ENCODE data around the gene NBAS.

The NBAS gene

DNA sequence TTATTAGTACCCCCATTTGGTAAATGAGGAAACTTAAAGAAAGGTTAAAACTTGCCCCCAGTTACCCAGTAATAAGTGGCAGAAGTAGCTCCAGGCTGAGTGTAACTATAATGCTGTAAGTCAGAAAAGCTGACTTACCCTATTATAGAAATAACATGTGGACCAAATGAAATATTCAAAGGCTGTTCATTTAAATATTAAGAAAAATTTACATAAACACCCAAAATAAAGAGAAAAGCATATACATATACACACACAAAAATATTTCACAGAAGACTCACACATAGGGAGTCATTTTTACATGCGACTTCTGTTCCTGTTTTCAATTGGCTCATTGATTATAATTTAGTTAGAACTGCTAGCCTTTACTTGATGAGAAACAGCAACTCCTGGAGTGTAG lies 189.1 kb downstream of the NBAS start:
- no peak overlapping the region for H3K27ac Mint-ChIP-seq
- H3K4me1 Mint-ChIP-seq, result no peaks in the 10 kb centered on the region
- TF ChIP-seq, protein P1, sequence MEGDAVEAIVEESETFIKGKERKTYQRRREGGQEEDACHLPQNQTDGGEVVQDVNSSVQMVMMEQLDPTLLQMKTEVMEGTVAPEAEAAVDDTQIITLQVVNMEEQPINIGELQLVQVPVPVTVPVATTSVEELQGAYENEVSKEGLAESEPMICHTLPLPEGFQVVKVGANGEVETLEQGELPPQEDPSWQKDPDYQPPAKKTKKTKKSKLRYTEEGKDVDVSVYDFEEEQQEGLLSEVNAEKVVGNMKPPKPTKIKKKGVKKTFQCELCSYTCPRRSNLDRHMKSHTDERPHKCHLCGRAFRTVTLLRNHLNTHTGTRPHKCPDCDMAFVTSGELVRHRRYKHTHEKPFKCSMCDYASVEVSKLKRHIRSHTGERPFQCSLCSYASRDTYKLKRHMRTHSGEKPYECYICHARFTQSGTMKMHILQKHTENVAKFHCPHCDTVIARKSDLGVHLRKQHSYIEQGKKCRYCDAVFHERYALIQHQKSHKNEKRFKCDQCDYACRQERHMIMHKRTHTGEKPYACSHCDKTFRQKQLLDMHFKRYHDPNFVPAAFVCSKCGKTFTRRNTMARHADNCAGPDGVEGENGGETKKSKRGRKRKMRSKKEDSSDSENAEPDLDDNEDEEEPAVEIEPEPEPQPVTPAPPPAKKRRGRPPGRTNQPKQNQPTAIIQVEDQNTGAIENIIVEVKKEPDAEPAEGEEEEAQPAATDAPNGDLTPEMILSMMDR (IDR thresholded peaks at IDR 0.05; ENCODE audit: unreplicated experiment in 3 of 3), result no peak
- peaks cover 28% of the 10 kb centered on the region for H3K36me3 Mint-ChIP-seq (ENCODE audit: low read depth)
- no peaks in the 10 kb centered on the region for H3K27me3 Mint-ChIP-seq (ENCODE audit: low read depth)
- no peaks in the 10 kb centered on the region for H3K9me3 Mint-ChIP-seq
- no peak overlapping the region for H3K4me3 Mint-ChIP-seq

DNA sequence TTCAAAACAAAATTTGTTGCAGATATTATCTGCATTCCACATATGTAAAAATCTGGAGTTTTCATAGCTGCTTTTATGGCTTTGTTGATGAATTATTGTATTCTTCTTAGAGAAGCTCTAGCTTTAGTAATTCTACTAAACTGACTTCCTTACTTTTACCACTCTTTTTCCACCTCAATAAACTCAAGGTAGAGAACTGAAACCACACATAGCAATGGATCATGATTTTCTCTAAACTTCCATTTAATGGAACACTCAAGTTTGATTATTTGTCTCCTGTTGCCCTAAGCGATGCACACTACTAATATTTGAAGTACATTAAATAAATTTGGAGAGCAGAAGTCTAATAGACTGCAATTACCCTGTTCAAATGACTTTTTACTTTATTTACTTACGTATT lies 192.0 kb downstream of the NBAS start:
- no peak overlapping the region for H3K27ac Mint-ChIP-seq
- TF ChIP-seq, protein P1 (IDR thresholded peaks at IDR 0.05; ENCODE audit: unreplicated experiment in 3 of 3), result no peak
- H3K9me3 Mint-ChIP-seq, result no peaks in the 10 kb centered on the region
- H3K4me1 Mint-ChIP-seq, result no peaks in the 10 kb centered on the region
- no peak overlapping the region for H3K4me3 Mint-ChIP-seq
- peaks cover 37% of the 10 kb centered on the region for H3K36me3 Mint-ChIP-seq (ENCODE audit: low read depth)
- H3K27me3 Mint-ChIP-seq (ENCODE audit: low read depth), result no peaks in the 10 kb centered on the region

DNA sequence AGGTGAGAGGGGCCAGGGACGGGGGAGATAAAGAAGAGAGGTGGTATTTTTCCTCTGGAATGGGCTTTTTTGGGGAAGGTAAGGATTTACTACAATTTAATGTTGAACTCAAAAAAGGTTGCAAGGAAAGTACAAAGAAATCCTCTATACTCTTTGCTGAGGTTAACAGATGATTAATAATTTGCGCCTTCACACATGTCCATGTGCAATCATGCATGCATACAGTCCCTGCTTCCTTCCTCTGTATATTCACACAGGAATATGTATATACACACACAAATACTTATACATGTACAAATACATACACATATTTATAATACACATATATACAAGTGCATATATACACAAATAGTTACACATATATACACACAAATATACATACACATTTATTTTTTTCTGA lies 193.4 kb downstream of the NBAS start:
- no peaks in the 10 kb centered on the region for H3K9me3 Mint-ChIP-seq
- no peaks in the 10 kb centered on the region for H3K4me1 Mint-ChIP-seq
- no peak overlapping the region for H3K4me3 Mint-ChIP-seq
- TF ChIP-seq, protein P1 (IDR thresholded peaks at IDR 0.05; ENCODE audit: unreplicated experiment in 3 of 3), result no peak
- peaks cover 43% of the 10 kb centered on the region for H3K36me3 Mint-ChIP-seq (ENCODE audit: low read depth)
- no peak overlapping the region for H3K27ac Mint-ChIP-seq
- H3K27me3 Mint-ChIP-seq (ENCODE audit: low read depth), result no peaks in the 10 kb centered on the region

DNA sequence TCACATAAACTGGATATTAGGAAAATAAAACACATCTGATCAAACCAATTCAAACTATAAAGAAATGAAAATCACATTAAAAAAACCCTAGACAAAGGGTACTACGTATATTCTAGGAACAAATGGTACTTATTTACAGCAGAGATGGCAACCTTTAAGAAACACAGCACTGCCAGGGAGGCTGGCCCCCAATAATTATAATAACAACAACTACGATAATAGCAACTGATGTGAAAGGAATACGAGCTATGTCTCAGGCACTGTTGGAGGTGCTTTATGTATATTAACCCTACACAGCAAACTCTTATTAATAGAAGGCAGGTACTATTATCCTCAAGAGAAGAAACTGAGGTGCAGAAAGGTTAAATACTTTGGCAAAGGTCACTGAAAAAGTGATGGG lies 193.9 kb downstream of the NBAS start:
- no peak overlapping the region for H3K27ac Mint-ChIP-seq
- H3K4me3 Mint-ChIP-seq, result no peak overlapping the region
- H3K4me1 Mint-ChIP-seq, result no peaks in the 10 kb centered on the region

DNA sequence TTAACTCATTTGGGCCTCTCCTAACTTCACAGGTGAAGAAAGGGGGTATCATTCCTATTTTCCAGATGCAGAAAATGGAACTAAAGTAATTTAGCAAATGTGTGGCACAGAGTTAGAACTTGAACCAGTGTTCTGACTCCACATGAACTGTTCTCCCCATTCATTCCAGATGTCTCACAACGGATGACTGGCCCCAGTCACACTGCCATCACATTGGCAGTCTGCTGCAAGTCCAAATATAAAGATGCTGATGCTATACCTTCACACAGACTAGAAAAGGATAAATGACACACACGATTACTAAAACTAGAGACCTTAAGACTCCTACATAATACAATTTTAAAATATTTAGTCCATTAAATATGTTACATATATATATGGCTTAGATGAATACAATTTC lies 195.7 kb downstream of the NBAS start:
- no peaks in the 10 kb centered on the region for H3K27me3 Mint-ChIP-seq (ENCODE audit: low read depth)
- H3K36me3 Mint-ChIP-seq (ENCODE audit: low read depth), result peaks cover 40% of the 10 kb centered on the region
- H3K4me3 Mint-ChIP-seq, result no peak overlapping the region
- TF ChIP-seq, protein P1 (IDR thresholded peaks at IDR 0.05; ENCODE audit: unreplicated experiment in 3 of 3), result no peak
- no peaks in the 10 kb centered on the region for H3K9me3 Mint-ChIP-seq
- no peak overlapping the region for H3K27ac Mint-ChIP-seq
- no peaks in the 10 kb centered on the region for H3K4me1 Mint-ChIP-seq

More for the DNA sequence above, 193.9 kb downstream of the NBAS start:
- TF ChIP-seq, protein P1 (IDR thresholded peaks at IDR 0.05; ENCODE audit: unreplicated experiment in 3 of 3), result no peak
- Mint-ChIP-seq H3K27me3 (ENCODE audit: low read depth) (no peaks in the 10 kb centered on the region), H3K36me3 (ENCODE audit: low read depth) (peaks cover 39% of the 10 kb centered on the region), H3K9me3 (no peaks in the 10 kb centered on the region)

DNA sequence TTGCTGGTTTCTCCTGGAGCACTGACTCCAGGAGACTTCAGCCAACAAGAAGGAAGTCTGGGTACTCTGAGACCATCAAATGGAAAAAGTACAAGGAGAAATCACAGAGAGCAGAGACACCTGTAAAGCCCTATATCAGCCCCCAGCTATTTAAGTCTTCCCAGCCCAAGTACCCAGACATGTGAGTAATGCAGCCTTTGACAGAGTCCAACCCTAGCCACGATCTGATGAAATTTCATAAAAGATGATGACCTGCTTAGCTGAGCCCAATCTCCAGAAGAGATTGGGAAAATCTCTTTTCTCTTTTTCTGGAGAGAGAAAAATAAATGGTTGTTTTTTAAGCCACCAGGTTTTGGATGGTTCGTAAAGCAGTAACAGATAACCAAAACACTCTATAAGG lies 196.6 kb downstream of the NBAS start:
- H3K4me1 Mint-ChIP-seq, result no peaks in the 10 kb centered on the region
- no peak overlapping the region for H3K4me3 Mint-ChIP-seq
- TF ChIP-seq, protein P1 (IDR thresholded peaks at IDR 0.05; ENCODE audit: unreplicated experiment in 3 of 3), result no peak
- peaks cover 41% of the 10 kb centered on the region for H3K36me3 Mint-ChIP-seq (ENCODE audit: low read depth)
- H3K27me3 Mint-ChIP-seq (ENCODE audit: low read depth), result no peaks in the 10 kb centered on the region
- H3K9me3 Mint-ChIP-seq, result no peaks in the 10 kb centered on the region
- no peak overlapping the region for H3K27ac Mint-ChIP-seq
